ENCODE data around the gene PKHD1. TPM values are rescaled to one million over a fixed set of nuclear protein-coding genes. Genes with fewer than 3 reads are reported as not detected.

PKHD1 gene
- total RNA-seq, 1 donor from 2014 or later = 0.03 TPM

GRCh38 chr6:51936531-51937290 lies 150.7 kb downstream of the PKHD1 start:
- no peak for TF ChIP-seq CTCF (IDR thresholded peaks at IDR 0.05; ENCODE audit: unreplicated experiment)

DNA sequence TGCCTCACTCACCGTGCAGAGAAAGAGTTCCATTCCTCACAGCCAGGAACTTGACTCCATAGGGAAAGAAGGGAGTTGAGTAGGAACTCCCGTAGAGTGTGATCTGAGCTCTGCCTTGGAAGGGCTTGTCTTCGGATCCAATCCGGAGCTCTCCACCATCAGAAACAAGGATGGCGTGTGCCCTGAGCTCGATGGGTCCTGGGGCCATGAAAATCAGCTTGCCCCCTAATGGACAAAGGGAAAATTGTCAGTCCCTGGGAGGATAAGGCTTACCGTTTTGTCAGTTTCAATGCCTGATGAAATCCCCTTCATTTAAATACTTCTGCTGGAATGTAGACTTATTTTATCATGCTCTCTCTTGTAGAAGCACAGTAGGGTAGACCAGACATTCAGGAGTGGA lies 153.3 kb downstream of the PKHD1 start:
- Mint-ChIP-seq H3K27me3 (ENCODE audit: unreplicated experiment) (peaks cover 3% of the 10 kb centered on the region), H3K4me1 (ENCODE audit: unreplicated experiment) (no peaks in the 10 kb centered on the region), H3K36me3 (ENCODE audit: low read depth, unreplicated experiment) (peaks cover under 1% of the 10 kb centered on the region), H3K4me3 (ENCODE audit: unreplicated experiment) (no peak overlapping the region), H3K9me3 (ENCODE audit: unreplicated experiment) (peaks cover under 1% of the 10 kb centered on the region), H3K27ac (ENCODE audit: unreplicated experiment) (no peak overlapping the region)
- TF ChIP-seq CTCF (IDR thresholded peaks at IDR 0.05; ENCODE audit: unreplicated experiment) = peak; percentile 65
- peak; percentile 8 for DNase-seq (ENCODE audit: low spot score)

More at GRCh38 chr6:51936531-51937290, 150.7 kb downstream of the PKHD1 start:
- no peak overlapping the region for H3K4me3 Mint-ChIP-seq (ENCODE audit: unreplicated experiment)
- DNase-seq (ENCODE audit: low spot score) = no peak
- H3K27me3 Mint-ChIP-seq (ENCODE audit: unreplicated experiment) = peaks cover 3% of the 10 kb centered on the region
- no peaks in the 10 kb centered on the region for H3K4me1 Mint-ChIP-seq (ENCODE audit: unreplicated experiment)
- H3K9me3 Mint-ChIP-seq (ENCODE audit: unreplicated experiment) = peaks cover 4% of the 10 kb centered on the region
- peaks cover 4% of the 10 kb centered on the region for H3K36me3 Mint-ChIP-seq (ENCODE audit: low read depth, unreplicated experiment)
- H3K27ac Mint-ChIP-seq (ENCODE audit: unreplicated experiment) = no peak overlapping the region

DNA sequence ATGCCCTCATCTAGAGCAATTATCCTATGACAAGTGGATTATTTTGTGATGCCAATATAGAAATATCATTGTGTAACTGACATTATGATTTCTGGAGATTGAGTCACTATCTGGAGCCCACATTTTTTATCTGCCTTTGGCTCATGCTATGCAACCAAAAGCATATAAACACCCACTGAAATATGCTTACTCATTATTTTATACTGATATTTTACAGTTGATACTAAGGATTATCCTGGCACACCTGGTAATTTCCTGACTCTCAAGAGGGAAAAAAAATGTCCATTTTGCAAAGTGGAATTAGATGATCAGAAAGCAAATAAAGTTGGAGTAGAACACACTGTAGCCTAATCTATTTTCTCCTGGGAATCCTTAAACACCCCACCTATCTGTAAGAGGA lies 154.5 kb downstream of the PKHD1 start:
- no peaks in the 10 kb centered on the region for H3K36me3 Mint-ChIP-seq (ENCODE audit: low read depth, unreplicated experiment)
- H3K9me3 Mint-ChIP-seq (ENCODE audit: unreplicated experiment) = no peaks in the 10 kb centered on the region
- no peak overlapping the region for H3K27ac Mint-ChIP-seq (ENCODE audit: unreplicated experiment)
- peaks cover 1% of the 10 kb centered on the region for H3K27me3 Mint-ChIP-seq (ENCODE audit: unreplicated experiment)
- no peak overlapping the region for H3K4me3 Mint-ChIP-seq (ENCODE audit: unreplicated experiment)
- DNase-seq (ENCODE audit: low spot score) = no peak
- no peaks in the 10 kb centered on the region for H3K4me1 Mint-ChIP-seq (ENCODE audit: unreplicated experiment)
- TF ChIP-seq CTCF (IDR thresholded peaks at IDR 0.05; ENCODE audit: unreplicated experiment) = no peak

- TF ChIP-seq CTCF (IDR thresholded peaks at IDR 0.05; ENCODE audit: unreplicated experiment) = no peak
- Mint-ChIP-seq H3K27me3 (ENCODE audit: unreplicated experiment) (peaks cover 1% of the 10 kb centered on the region), H3K27ac (ENCODE audit: unreplicated experiment) (no peak overlapping the region), H3K9me3 (ENCODE audit: unreplicated experiment) (no peaks in the 10 kb centered on the region), H3K4me3 (ENCODE audit: unreplicated experiment) (no peak overlapping the region), H3K4me1 (ENCODE audit: unreplicated experiment) (no peaks in the 10 kb centered on the region), H3K36me3 (ENCODE audit: low read depth, unreplicated experiment) (no peaks in the 10 kb centered on the region)
- DNase-seq (ENCODE audit: low spot score) = no peak
Observed at GRCh38 chr6:51930602-51931001, 156.8 kb downstream of the PKHD1 start.

DNA sequence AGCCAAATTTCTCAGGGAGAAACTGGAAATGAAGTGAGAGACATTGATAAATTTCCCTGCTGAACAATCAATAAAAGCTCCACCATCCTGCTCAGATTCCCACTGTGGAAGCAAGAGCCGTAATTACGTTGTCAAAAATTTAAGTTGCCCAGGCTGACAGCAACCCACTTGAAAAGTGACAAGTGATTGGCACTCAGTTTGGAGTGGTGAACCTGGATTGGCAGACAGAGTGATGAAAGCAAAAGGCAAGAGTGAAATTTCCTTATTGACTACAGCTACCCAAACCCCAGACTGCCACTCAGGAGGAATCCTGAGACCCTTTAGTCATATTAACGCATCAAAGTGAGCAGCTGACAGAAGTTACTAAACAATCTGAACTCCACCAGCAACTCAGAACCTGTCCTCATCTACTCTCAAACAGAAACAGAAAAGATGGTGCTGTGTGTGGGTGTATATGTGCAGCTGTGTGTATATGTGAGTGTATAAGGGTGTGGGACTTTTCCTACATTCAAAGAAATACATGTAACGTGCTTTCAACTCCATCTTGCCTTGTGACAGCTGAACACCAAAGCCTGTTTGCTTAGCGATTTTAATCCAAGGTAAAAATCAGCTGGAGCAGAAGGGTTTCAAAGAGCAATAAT lies 157.4 kb downstream of the PKHD1 start:
- Mint-ChIP-seq H3K4me1 (ENCODE audit: unreplicated experiment) (no peaks in the 10 kb centered on the region), H3K27me3 (ENCODE audit: unreplicated experiment) (peaks cover 1% of the 10 kb centered on the region), H3K27ac (ENCODE audit: unreplicated experiment) (no peak overlapping the region), H3K4me3 (ENCODE audit: unreplicated experiment) (no peak overlapping the region), H3K9me3 (ENCODE audit: unreplicated experiment) (no peaks in the 10 kb centered on the region), H3K36me3 (ENCODE audit: low read depth, unreplicated experiment) (no peaks in the 10 kb centered on the region)
- no peak for DNase-seq (ENCODE audit: low spot score)
- TF ChIP-seq CTCF (IDR thresholded peaks at IDR 0.05; ENCODE audit: unreplicated experiment) = no peak

Data from endothelial cell (in vitro differentiated cells).